ENCODE results near the gene TPM2. TPM values are rescaled to one million over a fixed set of nuclear protein-coding genes. Genes with fewer than 3 reads are reported as not detected.

TPM2 gene
- total RNA-seq, 1 donor from 2014 or later: 110 TPM

DNA sequence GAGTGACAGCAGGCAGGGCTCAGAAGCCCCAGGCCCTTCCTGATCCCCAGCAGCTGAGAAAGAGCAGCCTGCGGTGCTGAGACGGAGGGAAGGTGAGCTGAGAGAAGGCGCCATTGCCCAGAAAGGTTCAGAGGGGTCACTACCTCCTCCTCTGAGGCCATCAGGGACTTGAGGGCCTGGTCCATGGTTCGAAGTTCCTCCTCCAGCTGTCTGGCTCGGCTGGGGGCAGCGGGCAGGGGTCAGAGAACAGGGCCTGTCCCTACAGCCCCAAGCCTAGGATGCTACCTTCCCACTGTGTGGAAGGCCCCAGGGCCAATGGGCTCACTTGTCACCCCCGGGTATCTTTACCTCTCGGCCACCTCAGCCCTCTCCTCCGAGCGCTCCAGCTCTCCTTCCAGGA is 4.8 kb downstream of the TPM2 start:
- DNase-seq (no peak), ATAC-seq (no peak)
- intact Hi-C loops (cut with DNase I): no loop called here
- TF ChIP-seq CTCF (IDR thresholded peaks at IDR 0.05): no peak
- H3K9me3 ChIP-seq: no peaks in the 10 kb centered on the region
- peaks cover 11% of the 10 kb centered on the region for H3K36me3 ChIP-seq
- H3K4me3 ChIP-seq: no peak overlapping the region
- no peaks in the 10 kb centered on the region for H3K27me3 ChIP-seq (ENCODE audit: low read depth)
- H3K4me1 ChIP-seq: peaks cover 12% of the 10 kb centered on the region
- no peak overlapping the region for H3K27ac ChIP-seq

DNA sequence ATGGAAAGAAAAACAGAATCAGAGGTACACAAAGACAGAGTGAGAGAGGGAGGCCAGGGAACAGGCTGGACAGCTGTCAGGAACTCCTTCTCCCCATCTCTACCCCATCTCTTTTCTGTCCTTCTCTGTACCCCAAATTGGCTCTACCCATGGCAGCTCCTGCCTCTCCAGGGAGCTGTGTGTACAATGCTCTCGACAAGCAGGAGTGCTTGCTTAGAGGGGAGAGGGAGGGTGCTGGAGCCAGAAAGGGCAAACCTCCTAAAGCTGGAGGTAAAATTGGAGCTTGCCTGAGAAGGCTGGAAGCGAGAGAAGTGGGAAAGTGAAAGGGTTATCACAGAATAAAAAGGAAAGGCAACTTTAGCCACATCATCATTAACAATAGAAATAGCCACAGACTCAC is 6.4 kb downstream of the TPM2 start:
- intact Hi-C loops (cut with DNase I): no loop called here
- Histone ChIP-seq H3K27ac (no peak overlapping the region), H3K4me3 (no peak overlapping the region), H3K4me1 (peaks cover 10% of the 10 kb centered on the region), H3K36me3 (peaks cover 11% of the 10 kb centered on the region), H3K9me3 (no peaks in the 10 kb centered on the region), H3K27me3 (ENCODE audit: low read depth) (no peaks in the 10 kb centered on the region)
- no peak for TF ChIP-seq CTCF (IDR thresholded peaks at IDR 0.05)
- ATAC-seq: peak; percentile 30 to 72
- DNase-seq: no peak

GRCh38 chr9:35682520-35683315 is 7.0 kb downstream of the TPM2 start:
- Histone ChIP-seq H3K9me3 (no peaks in the 10 kb centered on the region), H3K27ac (no peak overlapping the region), H3K4me1 (peaks cover 10% of the 10 kb centered on the region), H3K4me3 (no peak overlapping the region), H3K27me3 (ENCODE audit: low read depth) (no peaks in the 10 kb centered on the region), H3K36me3 (peaks cover 11% of the 10 kb centered on the region)
- intact Hi-C loops (cut with DNase I): no loop called here
- no peak for TF ChIP-seq CTCF (IDR thresholded peaks at IDR 0.05)
- ATAC-seq: no peak
- DNase-seq: no peak

GRCh38 chr9:35682051-35682450 is 7.7 kb downstream of the TPM2 start:
- H3K4me1 ChIP-seq: peaks cover 10% of the 10 kb centered on the region
- ATAC-seq (no peak), DNase-seq (no peak)
- H3K27me3 ChIP-seq (ENCODE audit: low read depth): no peaks in the 10 kb centered on the region
- peaks cover 11% of the 10 kb centered on the region for H3K36me3 ChIP-seq
- no peak overlapping the region for H3K4me3 ChIP-seq
- H3K27ac ChIP-seq: no peak overlapping the region
- no peaks in the 10 kb centered on the region for H3K9me3 ChIP-seq
- intact Hi-C loops (cut with DNase I): no loop called here
- TF ChIP-seq CTCF (IDR thresholded peaks at IDR 0.05): no peak

DNA sequence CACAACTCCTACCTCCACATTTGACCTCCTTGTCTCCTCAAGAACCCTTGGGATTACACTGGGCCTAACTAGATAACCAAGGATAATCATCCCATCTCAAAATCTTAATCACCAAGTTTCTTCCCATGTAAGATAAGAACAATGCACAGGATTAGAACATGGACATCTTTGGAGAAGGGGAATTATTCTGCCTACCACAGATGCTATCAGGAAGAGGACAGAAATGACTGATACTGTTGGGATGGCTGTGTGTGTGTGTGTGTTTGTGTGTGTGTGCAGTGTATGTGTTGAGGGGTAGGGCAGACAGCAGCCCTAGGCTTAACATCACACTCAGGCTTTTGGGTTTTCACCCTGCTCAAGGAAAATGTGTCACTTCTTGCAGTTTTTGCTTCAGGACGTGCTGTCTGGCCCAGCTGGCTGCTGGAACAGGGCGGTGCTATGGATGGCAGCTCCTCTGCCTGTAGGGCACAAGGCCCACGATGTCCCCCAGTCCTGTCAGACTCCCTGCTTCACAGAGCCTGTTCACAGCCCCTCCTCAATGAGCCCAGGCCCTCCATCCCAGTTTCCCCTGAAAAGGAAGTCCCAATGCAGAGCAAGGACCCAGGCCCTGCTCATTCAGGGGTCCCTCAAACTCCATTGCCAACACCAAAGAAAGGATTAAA is 8.3 kb downstream of the TPM2 start:
- no peak for ATAC-seq
- H3K4me1 ChIP-seq: peaks cover 10% of the 10 kb centered on the region

More for the DNA sequence above, 8.3 kb downstream of the TPM2 start:
- no peak for DNase-seq
- TF ChIP-seq CTCF (IDR thresholded peaks at IDR 0.05): no peak
- H3K27ac ChIP-seq: no peak overlapping the region
- no peaks in the 10 kb centered on the region for H3K27me3 ChIP-seq (ENCODE audit: low read depth)
- no peak overlapping the region for H3K4me3 ChIP-seq
- intact Hi-C loops (cut with DNase I): no loop called here
- peaks cover 11% of the 10 kb centered on the region for H3K36me3 ChIP-seq
- H3K9me3 ChIP-seq: no peaks in the 10 kb centered on the region
